GM10266 (cell line): Measurements from ENCODE around the gene SLC9A7.

Source experiments
- DNase-seq: peaks from one replicate; pipeline ENCODE4 v3.0.0; 2012; ENCODE audit errors: extremely low spot score
- TF ChIP-seq, protein P1 (sequence below): IDR thresholded peaks from 2 replicates; pipeline ENCODE4 v1.5.1; 2012; ENCODE audit warnings: mild to moderate bottlenecking, low read depth; ENCODE audit not compliant: control insufficient read depth, insufficient read depth; ENCODE audit errors: missing control alignments

Gene SLC9A7

DNA sequence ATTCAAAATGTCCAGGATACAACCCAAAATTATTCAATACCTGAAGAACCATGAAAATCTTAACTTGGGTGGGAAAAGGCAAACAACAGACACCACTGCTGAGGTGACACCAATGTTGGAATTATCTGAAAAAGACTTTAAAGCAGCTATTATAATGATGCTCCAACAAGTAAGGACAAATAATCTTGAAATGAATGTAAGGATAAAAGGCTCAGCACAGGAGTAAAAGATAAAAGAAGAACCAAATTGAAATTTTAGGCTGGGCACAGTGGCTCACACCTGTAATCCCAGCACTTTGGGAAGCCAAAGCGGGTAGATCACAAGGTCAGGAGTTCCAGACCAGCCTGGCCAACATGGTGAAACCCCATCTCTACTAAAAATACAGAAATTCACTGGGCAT, 4.0 kb upstream of the SLC9A7 start:
- DNase-seq, result no peak
- TF ChIP-seq, protein P1, sequence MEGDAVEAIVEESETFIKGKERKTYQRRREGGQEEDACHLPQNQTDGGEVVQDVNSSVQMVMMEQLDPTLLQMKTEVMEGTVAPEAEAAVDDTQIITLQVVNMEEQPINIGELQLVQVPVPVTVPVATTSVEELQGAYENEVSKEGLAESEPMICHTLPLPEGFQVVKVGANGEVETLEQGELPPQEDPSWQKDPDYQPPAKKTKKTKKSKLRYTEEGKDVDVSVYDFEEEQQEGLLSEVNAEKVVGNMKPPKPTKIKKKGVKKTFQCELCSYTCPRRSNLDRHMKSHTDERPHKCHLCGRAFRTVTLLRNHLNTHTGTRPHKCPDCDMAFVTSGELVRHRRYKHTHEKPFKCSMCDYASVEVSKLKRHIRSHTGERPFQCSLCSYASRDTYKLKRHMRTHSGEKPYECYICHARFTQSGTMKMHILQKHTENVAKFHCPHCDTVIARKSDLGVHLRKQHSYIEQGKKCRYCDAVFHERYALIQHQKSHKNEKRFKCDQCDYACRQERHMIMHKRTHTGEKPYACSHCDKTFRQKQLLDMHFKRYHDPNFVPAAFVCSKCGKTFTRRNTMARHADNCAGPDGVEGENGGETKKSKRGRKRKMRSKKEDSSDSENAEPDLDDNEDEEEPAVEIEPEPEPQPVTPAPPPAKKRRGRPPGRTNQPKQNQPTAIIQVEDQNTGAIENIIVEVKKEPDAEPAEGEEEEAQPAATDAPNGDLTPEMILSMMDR, result no peak

DNA sequence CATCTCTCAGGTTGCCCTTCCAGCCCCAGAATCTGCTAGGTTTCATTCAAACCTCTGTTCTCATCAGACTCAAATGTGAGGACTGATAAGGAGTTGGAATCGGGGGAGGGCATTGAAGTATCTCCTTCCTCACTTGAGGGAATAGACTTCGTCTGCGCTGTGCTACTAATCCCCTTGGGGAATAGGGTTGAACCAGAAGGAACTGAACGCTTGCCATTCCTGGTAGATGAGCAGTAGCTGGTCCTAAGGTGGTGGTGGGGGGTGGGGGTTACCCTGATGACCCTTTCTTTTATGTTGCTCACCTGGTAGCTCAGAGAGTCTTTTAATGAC, 692 bp upstream of the SLC9A7 start:
- no peak for DNase-seq
- TF ChIP-seq, protein P1, result no peak

DNA sequence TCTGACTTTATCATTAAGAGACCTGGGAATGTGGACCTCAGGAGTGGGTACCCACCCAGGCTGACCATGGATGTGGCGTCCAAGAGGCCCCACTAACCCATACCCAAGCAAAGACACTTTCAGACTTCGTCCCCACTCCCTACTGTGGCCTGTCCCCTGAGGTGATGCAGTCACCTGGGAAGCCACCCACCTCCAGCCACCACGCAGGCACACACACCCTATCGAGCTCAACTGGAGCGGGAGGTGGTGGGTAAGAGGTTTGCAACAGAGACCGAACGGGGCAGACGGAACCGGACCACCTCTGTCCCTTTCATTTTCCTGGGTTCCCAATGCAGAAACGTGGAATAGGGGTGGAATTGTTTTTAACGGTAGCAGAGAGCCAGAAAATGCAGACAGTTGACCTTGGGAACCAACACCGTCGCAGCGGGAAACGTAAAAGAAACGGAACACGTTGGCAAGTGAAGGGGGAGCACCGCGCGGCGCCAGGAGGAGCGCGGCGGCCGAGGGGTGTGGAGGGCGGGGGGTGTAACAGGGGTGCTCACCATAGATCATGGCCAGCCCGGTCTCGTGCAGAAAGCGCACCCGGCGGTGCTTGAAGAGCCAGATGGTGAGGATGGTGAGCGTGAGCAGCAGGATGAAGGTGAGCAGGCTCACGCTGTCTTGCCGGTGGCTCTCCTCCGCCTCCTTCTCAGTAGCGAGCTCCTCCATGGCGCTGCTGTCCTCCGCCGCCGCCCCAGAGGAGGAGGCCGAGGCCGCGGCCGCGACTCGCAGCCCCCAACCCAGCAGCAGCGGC, 559 bp downstream of the SLC9A7 start:
- peak; percentile 10 for DNase-seq
- TF ChIP-seq, protein P1, result no peak

DNA sequence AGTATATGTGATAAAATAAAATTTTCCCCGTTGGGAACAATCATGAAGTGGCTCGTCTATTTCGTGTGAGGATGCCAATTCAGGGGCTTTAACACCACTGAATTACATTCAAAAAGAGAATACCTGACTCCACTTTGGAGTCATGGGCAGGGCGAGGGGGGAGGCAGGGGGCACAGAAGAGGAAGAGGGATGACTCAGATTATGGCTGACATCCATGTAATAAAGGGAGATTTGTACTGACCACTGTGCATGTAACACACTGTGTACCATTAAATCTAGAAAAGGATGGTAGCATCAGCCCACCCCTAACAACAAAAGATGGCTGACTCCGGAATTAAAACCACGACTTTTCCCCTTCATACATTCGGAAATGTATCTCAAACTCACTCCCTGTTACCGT, 1.3 kb downstream of the SLC9A7 start:
- DNase-seq, result no peak
- TF ChIP-seq, protein P1, result no peak

DNA sequence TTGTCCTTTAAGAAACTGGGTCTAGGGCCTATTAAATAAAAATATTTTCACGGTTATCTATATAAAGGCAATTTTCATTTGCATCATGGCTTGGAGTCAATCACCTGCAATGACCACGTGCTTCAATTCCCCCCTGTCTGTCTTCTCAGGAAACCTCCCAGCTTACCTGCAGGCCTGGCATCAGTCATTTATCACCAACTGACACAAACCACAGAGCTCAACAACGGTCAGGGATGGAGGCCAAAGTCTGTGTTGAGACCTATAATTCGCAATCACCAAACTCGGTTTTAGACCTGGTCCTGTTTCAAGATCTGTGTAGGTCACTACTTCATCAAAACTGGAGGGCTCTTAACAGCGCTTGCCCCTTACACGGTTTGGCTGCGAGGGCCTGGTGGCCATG, 1.9 kb downstream of the SLC9A7 start:
- TF ChIP-seq, protein P1, result no peak
- no peak for DNase-seq

DNA sequence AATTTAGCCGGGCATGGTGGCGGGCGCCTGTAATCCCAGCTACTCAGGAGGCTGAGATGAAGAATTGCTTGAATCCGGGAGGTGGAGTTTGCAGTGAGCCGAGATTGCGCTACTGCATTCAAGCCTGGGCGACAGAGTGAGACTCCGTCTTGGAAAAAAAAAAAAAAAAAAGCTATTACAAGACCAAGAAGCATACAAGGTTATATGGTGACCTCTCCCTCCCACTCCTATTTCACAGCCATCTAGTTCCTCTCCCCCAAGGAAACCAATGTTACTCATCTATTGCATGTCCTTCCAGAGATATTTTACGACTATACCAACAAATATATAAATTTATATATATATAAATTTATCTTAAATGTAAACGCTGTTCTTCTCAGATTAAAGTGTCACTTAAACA, 3.2 kb downstream of the SLC9A7 start:
- no peak for DNase-seq
- TF ChIP-seq, protein P1, result no peak

DNA sequence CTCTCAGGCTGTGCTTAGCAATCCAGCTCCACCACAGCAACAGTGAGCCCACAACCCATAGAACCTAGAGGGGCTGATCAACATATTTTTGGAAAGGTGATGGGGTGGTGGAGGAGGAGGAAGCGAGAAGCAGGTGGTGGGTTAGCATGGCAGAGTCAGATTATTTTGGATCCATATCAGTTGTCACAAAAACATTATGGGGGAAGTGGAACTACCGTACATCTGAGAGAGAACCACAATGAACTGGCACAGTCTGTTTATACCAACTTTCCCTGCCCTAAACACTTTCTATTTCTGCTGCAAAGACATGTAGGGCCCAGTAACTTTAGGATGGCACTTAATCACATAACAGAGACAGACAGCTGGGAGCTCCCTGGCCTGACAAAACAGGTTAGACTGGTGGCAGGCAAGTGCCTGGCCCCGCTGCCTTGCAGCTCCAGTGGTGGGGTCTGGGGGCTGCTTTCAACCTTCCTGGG, 4.3 kb downstream of the SLC9A7 start:
- no peak for DNase-seq
- TF ChIP-seq, protein P1, result no peak
